ENCODE results near the gene C4BPA.

- TF ChIP-seq CTCF (conservative IDR thresholded peaks at IDR 0.05; ENCODE audit: low read depth, low read length) (no peak), USF2 (IDR thresholded peaks at IDR 0.05; ENCODE audit: low read depth, low read length) (no peak), RAD21 (IDR thresholded peaks at IDR 0.05; ENCODE audit: low read length) (no peak), POLR2A (IDR thresholded peaks at IDR 0.05; ENCODE audit: low read depth, low read length) (no peak), MXI1 (IDR thresholded peaks at IDR 0.05; ENCODE audit: borderline replicate concordance, low read depth, low read length) (no peak), FOS (IDR thresholded peaks at IDR 0.05; ENCODE audit: low read depth, low read length) (no peak), CEBPB (IDR thresholded peaks at IDR 0.05; ENCODE audit: low read depth, low read length) (no peak), MAZ (IDR thresholded peaks at IDR 0.05; ENCODE audit: borderline replicate concordance, low read depth, low read length) (no peak), CHD1 (IDR thresholded peaks at IDR 0.05; ENCODE audit: low read depth, low read length) (no peak), SMC3 (IDR thresholded peaks at IDR 0.05; ENCODE audit: low read depth, low read length) (no peak), RFX5 (IDR thresholded peaks at IDR 0.05; ENCODE audit: low read depth, low read length) (no peak), NFE2L2 (IDR thresholded peaks at IDR 0.05; ENCODE audit: low read depth, low read length) (no peak), BHLHE40 (IDR thresholded peaks at IDR 0.05; ENCODE audit: low read depth, low read length) (no peak)
Measured at GRCh38 chr1:207191061-207191460, 87.0 kb downstream of the C4BPA start.

All from IMR-90 (cell line).